Measurements from ENCODE around the gene FADS1.

DNA sequence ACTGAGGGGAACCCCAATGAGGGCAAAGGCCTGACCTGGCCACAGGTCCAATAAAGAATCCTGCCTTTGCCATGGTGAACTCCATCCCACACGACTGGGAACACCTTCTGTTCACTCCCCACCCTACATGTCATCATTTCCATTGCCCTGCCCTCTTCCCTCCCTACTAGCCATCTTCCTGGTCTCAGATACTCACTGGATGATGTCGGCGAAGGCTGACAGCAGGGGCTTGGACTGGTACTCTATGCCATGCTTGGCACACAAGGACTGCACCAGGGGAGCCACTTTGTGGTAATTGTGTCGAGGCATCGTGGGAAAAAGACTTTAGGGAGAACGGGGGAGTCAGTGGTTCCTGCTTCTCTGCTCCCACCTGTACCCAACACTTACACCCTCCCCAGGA, 14.2 kb downstream of the FADS1 start:
- TF ChIP-seq, protein P1, sequence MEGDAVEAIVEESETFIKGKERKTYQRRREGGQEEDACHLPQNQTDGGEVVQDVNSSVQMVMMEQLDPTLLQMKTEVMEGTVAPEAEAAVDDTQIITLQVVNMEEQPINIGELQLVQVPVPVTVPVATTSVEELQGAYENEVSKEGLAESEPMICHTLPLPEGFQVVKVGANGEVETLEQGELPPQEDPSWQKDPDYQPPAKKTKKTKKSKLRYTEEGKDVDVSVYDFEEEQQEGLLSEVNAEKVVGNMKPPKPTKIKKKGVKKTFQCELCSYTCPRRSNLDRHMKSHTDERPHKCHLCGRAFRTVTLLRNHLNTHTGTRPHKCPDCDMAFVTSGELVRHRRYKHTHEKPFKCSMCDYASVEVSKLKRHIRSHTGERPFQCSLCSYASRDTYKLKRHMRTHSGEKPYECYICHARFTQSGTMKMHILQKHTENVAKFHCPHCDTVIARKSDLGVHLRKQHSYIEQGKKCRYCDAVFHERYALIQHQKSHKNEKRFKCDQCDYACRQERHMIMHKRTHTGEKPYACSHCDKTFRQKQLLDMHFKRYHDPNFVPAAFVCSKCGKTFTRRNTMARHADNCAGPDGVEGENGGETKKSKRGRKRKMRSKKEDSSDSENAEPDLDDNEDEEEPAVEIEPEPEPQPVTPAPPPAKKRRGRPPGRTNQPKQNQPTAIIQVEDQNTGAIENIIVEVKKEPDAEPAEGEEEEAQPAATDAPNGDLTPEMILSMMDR (IDR thresholded peaks at IDR 0.05): no peak
- no peak for TF ChIP-seq POLR2A (IDR thresholded peaks at IDR 0.05)

Data from esophagus squamous epithelium (tissue), 4 donors.